ENCODE results near the gene IGF1R. TPM values are rescaled to one million over a fixed set of nuclear protein-coding genes. Genes with fewer than 3 reads are reported as not detected.

Gene IGF1R
- total RNA-seq, 4 donors from 2014 or later = 59.6 to 172 (median 88.5) TPM

DNA sequence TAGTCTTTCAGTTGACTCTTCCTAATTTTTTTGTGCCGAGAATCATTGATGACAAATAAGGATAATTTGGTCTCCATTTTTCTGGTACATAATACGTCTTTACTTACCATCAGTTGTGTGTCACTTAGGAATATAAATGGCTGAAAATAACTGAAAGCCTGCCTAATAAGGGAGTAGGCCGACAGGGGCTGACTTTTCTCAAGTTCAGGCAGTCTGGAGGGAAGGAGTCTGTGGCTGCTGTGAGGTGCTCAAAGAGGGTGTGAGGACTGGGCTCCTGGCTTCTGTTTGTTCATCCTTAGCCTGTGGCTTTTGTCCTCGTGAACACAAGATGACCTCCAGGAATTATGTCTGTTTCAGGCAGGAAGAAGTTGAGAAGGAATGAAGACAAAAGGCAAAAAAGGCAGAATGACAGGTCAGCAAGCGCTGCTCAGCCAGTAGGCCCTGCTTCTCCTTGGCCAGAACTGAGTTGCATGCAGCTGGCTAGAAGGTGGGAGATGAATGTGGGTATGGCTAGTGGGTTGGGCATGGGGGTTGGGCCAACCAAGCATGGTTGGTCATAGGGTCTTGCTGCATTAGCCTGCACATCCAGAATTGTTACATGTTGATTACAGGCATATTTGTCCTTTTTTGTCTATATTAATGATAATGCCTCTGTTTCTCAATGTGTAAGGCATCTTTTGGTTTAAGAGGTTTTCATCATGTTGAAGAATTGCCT, 29.2 kb downstream of the IGF1R start:
- H3K4me3 ChIP-seq (ENCODE audit: low read depth, poor library complexity, severe bottlenecking) = no peak overlapping the region
- intact Hi-C loops (cut with DNase I; ENCODE audit: low total_unique reads) = no loop called here
- 93 to 95% methylated on average over 5 of the region's 5 CpGs for WGBS, 2 donors
- TF ChIP-seq, protein P1, sequence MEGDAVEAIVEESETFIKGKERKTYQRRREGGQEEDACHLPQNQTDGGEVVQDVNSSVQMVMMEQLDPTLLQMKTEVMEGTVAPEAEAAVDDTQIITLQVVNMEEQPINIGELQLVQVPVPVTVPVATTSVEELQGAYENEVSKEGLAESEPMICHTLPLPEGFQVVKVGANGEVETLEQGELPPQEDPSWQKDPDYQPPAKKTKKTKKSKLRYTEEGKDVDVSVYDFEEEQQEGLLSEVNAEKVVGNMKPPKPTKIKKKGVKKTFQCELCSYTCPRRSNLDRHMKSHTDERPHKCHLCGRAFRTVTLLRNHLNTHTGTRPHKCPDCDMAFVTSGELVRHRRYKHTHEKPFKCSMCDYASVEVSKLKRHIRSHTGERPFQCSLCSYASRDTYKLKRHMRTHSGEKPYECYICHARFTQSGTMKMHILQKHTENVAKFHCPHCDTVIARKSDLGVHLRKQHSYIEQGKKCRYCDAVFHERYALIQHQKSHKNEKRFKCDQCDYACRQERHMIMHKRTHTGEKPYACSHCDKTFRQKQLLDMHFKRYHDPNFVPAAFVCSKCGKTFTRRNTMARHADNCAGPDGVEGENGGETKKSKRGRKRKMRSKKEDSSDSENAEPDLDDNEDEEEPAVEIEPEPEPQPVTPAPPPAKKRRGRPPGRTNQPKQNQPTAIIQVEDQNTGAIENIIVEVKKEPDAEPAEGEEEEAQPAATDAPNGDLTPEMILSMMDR (IDR thresholded peaks at IDR 0.05) = no peak
- no peak for TF ChIP-seq POLR2A (IDR thresholded peaks at IDR 0.05)
- DNase-seq (ENCODE audit: low spot score in 2 of 2) = no peak

DNA sequence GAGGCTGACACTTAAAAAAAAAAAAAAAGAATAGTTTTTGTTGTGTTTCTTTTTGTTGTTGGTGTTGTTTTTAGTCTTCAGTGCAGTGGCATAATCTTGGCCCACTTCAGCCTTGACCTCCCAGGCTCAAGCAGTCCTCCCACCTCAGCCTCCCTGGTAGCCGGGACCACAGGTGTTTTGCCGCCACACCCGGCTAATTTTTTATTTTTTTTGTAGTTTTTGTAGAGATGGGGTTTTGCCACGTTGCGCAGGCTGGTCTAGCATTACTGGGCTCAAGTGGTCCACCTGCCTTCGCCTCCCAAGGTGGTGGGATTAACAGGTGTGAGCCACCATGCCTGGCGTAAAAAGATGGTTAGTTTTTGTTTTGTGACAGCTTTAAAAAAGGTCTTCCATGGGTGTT, 30.1 kb downstream of the IGF1R start:
- no peak for DNase-seq (ENCODE audit: low spot score in 2 of 2)
- intact Hi-C loops (cut with DNase I; ENCODE audit: low total_unique reads) = no loop called here
- no peak overlapping the region for H3K4me3 ChIP-seq (ENCODE audit: low read depth, poor library complexity, severe bottlenecking)
- TF ChIP-seq, protein P1 (IDR thresholded peaks at IDR 0.05) = no peak
- no peak for TF ChIP-seq POLR2A (IDR thresholded peaks at IDR 0.05)
- WGBS, 2 donors = 93 to 94% methylated on average over 7 of the region's 7 CpGs

DNA sequence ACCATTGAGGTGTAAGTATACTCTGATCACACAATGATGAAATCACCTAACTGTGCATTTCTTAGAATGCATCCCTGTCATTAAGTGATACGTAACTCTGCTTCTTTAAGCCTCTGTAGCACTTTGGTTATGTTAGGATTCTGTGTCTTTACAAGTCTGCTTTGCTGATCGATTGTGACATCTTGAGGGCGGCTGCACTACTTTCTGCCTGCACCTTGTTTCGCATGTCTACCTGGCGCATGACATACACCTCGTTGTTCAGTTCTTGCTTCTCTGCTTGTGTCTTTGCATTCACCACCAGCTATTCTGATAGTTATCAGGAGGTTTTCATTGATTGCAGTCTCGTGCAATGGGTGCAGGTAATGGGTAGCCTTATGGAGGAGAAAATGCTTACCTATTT, 32.7 kb downstream of the IGF1R start:
- intact Hi-C loops (cut with DNase I; ENCODE audit: low total_unique reads) = no loop called here
- no peak overlapping the region for H3K4me3 ChIP-seq (ENCODE audit: low read depth, poor library complexity, severe bottlenecking)
- TF ChIP-seq, protein P1 (IDR thresholded peaks at IDR 0.05) = no peak
- TF ChIP-seq POLR2A (IDR thresholded peaks at IDR 0.05) = no peak
- 81 to 84% methylated on average over 7 of the region's 7 CpGs for WGBS, 2 donors
- DNase-seq (ENCODE audit: low spot score in 2 of 2) = no peak

DNA sequence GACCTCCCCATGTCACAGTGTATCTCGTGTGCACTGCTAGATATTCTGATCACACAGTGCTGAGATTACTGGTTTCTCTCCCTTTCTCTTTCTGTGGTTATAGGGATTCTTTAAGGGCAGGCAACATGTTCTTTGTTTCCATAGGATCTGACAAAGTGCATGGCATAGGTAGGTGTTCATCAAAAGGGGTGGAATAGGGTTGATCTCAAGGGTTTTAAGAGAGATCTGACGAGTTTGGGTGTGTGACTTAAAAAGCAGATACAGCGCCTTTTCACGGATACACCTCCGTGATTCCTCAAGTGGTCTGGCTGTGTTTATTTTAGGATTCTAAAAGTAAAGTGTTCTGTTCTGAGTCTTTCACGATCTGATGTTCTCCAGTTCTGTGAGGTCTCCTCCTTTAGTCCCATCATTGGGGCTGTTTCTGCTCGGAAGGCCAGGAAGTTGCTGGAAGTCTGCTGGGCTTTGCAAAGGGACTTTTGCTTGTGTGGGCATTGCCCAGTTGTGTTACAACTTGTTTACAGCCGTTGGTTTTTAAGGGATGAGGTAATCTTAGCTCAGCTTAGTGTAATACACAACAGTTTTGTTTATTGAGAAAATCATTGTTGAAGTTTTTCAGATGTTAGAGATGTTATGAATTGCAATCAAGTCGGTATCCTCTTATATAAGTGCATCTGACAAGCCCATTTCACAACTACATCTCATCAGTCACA, 34.8 kb downstream of the IGF1R start:
- WGBS, 2 donors = 37 to 52% methylated on average over 9 of the region's 9 CpGs
- TF ChIP-seq, protein P1 (IDR thresholded peaks at IDR 0.05) = no peak
- TF ChIP-seq POLR2A (IDR thresholded peaks at IDR 0.05) = no peak

DNA sequence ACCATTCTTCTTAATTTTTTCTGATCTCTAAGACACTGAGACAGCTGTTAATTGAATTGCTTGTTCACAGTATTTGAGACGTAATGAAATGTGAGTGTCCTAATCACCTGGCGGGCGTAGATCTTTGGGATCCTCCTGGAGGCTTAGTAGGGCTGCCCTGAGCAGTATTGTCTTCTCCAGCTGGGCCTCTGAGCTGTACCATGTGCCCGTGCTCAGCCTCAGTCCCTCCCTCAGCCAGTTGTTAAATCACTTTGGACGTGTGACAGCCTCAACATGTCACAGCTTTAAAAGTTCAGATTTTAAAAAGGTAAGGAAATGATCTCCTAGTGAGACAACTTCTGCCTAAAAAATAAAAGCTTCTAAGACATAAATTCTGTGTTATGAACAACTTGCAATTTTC, 35.5 kb downstream of the IGF1R start:
- intact Hi-C loops (cut with DNase I; ENCODE audit: low total_unique reads) = no loop called here
- no peak overlapping the region for H3K4me3 ChIP-seq (ENCODE audit: low read depth, poor library complexity, severe bottlenecking)
- no peak for DNase-seq (ENCODE audit: low spot score in 2 of 2)
- WGBS, 2 donors = 29 to 44% methylated on average over 5 of the region's 5 CpGs
- TF ChIP-seq POLR2A (IDR thresholded peaks at IDR 0.05) = no peak
- TF ChIP-seq, protein P1 (IDR thresholded peaks at IDR 0.05) = no peak

More for the DNA sequence above, 34.8 kb downstream of the IGF1R start:
- no peak overlapping the region for H3K4me3 ChIP-seq (ENCODE audit: low read depth, poor library complexity, severe bottlenecking)
- DNase-seq (ENCODE audit: low spot score in 2 of 2) = no peak
- intact Hi-C loops (cut with DNase I; ENCODE audit: low total_unique reads) = no loop called here
